HG02759 (cell line): ENCODE results near the gene IRX4.

Experiments
- ATAC-seq: cut with Tn5 transposase; IDR thresholded peaks from one replicate; pipeline ENCODE4 v1.9.1; 2021; ENCODE audit warnings: mild to moderate bottlenecking, moderate library complexity; ENCODE audit not compliant: unreplicated experiment

IRX4 gene

DNA sequence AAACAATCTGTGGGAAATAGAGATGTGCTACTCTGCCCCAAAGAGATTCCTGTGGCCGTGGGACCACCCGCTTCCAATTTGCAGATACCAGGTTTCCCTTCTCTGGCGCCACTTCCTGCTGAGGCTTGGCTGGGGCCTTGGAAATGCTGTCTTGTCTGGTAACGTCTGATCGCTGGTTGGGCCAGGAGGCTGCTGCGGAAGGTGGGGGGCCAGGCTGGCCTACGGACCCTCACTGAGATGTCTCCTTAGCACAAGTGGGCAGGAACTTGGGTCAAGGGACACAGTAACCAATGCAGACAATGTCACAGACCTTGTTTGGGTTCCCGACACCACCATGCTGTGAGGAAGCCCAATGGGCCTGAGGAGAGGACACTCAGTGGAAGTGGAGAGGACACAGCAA is 31.7 kb upstream of the IRX4 start:
- no peak for ATAC-seq

DNA sequence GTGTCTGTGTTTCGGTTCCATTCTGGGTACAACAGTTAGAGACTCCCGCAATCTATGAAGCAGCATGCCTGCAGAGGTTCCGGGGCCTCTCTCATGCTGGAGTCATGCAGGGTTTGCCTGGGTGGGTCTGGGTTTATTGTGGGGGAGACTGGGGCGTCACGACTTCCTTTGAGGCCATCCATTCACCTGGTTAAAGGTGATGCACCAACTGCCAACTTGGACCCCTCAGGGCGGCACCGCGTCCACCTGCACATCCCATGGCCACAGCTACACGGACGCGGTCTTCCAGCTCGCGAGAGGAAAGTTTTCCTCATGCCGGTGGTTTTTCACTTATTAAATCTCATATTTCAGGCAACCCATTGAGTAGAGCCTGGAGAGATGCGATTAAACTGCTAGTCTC is 30.9 kb upstream of the IRX4 start:
- no peak for ATAC-seq

DNA sequence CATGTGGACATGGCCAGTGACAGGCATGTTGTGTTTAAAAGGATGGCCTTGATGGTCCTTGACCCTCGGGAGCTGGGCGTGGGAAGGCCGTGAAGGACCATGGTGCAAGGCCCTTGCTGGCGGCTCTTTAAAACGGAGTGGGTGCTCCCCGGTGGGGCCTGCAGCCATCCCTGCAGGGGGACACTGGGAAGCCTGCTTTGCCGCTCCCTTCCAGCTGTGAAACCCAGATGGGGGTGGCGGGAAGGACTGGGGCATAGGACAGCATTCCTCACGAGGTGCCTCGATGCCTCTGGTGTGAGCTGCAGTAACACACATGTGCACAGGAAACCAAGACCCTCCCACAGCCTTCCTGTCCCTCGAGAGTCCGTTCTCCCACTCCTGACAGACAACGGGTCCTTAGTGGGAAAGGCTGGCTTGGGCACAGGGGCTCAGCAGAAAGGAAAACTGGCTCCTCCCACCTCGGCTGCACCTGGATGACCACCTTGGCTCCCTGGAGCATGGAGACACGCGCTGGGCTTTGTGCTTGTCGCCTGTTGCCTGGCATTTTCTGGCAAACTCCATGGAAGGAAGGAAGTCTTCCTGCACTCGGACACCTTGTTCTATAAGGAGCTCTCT is 30.3 kb upstream of the IRX4 start:
- no peak for ATAC-seq

DNA sequence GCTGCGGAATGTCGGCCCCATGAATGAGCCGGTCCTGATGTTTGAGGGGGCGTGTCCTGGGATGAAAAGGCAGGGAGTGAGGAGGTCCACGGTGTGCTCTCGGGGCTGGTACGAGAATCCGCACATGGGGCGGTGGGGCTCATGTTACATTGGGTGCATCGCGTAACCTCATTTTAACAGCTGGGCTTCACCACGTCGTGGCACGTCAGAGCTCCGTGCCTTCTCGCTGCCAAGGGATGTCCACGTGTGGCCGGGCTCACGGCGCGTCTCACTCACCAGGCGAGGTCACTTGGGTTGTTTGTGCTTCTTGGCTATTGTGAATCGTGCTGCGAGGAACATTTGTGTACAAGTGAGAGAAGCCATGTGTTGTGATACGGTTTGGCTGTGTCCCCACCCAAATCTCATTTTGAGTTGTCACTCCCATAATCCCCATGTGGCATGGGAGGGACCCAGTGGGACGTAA is 29.1 kb upstream of the IRX4 start:
- no peak for ATAC-seq

DNA sequence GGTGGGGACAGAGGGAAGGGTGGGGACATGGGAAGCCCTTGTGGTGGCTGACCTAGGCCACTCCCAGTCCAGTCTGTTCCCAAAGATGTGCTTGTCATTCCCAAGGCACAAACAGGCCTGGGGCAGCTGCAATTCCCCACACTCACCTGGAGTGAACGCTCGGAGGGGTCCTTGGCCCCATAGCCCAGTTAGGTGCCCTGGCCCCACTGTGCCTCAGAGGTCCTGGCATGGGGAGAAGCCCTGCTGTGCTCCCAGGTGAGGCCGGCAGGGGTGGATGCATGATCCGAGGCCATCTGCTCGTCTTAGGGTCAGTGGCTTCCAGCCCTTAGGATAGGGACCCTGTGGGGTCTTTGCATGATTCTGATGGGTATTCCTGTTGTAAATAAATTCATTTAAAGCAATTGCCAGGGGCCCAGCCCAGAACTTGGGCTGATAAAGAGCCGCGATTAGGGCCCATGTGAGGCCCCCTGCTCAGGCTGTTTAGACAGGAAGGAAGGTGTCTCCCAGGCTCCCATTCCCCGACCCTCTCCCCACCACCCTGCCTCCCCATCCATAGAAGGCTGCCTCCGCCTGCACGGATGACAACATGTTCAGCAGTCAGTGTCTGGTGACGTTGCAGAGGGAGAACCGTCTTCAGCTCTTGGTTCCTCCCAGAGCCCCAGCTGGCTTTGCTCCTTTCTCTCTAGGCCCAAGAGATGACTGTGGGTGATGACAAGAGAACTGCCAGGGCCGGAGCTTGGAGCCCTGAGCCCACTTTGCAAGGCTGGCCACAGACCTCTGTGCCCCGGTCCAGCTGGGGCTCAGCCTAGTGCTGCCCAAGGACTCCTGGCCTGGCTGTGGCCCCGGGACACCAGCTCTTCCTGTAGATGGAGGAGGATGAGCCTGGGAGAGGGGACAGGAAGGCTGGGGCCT is 28.4 kb upstream of the IRX4 start:
- no peak for ATAC-seq

DNA sequence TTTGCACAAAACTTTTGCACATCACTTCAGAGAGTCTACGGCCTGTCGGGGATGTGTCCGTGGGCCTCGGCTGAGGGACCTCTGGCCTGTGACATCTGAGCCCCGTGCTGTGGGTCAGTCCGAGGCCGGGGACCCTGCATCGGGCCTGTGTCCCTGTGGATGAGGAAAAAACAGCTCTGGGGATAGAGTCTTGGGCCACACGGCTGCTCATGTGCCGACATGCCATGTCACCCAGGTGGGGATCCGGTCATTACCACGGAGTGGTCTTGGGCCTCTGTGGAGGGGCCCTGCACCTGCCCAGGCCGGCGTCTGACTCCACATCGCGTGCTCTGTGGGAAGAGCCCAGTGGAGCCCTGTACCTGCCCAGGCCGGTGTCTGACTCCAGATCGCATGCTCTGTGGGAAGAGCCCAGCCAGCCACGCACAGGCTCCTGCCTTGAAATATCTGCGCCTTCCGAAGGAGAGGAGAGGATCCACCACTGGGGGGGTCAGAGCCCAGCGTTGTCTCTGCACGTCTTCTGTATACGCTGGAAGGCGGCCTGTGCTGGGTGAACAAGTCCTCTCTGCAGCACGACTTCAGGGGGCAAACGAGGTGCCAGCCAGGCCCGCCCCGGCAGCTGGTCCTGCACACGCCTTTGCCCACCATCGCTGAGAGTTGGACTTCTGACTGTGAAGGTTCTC is 27.5 kb upstream of the IRX4 start:
- ATAC-seq = no peak

DNA sequence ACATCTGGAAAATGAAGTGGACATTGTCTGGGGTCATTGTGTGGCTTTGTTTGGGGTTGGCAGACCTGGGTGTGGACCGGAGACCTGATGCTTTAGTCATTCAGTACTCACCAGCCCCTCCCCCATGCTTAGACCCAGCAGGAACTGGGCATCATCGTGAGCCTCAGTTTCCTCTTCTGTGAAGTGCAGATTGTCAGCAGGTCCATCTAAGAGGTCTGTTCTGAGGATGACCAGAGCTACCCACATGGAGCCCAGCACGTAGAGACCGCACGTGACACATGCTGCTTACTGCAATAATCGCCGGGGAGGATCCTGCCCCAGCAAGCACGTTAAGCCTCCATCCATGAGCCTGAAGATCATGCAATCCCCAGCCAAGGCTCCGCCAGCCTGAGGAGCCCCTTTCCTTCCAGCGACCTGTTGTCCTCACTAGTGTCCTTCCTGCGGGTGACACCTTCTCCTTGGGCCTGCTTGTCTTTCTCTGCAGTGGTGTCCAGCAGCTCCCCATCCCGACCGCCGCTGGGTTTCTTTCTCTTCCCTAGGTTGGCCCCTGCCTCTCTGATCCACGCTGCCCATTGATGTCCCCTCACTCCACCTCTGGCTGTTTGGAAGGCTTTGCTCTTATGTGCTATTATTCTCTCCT is 26.7 kb upstream of the IRX4 start:
- ATAC-seq = no peak

DNA sequence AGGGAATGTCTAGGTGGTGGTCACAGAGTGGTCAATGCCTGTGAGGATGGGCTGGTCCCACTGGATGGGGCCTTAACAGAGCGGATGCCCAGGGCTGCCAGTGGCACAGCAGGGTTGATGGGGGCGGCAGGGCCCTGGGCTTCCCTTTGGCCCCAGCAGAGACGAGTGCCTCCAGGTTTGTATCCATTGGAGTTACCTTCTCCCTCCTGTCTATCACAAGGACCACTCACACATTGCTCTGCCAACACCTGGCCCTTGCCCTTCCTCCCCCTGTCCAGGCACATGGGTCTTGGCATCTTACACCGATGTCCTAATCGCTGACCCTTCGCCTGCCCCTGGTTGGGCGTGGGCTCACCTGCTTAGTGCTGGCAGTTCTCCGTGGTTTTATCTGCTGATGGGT is 26.2 kb upstream of the IRX4 start:
- ATAC-seq = no peak

DNA sequence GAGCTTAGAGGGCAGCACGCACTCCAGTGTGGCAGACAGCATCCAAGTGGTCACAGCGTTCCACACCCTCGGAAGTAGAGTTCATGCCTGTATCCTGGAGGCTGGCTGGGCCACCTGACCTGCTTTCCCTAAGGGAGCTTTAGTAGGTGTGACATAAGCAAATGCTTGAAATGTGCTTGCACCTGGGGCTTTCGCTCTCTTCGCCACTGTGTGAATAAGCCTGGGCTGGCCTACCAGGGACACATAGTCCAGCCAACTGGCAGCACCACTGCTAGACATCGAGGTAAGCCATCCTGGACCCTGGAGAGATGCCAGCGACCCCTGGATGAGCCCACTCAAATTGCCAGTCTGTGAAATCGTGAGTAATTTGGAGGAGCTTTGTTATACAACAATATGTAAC is 24.9 kb upstream of the IRX4 start:
- ATAC-seq = no peak

DNA sequence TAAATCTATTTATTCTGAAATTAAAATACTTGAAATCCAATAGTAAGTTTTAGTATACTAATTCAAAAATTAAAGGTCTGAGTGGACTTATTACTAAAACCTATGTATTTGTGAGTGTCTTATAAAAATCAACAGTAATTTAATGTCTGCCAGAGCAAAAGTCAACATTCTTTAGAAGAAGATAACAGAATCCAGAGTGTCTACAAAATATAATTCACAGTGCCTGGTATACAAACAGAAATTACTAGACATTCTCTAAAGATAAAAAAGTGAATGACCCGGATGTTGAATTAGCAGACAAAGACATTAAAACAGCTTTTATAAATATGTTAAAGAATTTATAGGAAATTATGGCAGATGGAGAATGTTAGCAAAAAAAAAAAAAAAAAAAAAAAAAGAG is 22.4 kb upstream of the IRX4 start:
- ATAC-seq = no peak

DNA sequence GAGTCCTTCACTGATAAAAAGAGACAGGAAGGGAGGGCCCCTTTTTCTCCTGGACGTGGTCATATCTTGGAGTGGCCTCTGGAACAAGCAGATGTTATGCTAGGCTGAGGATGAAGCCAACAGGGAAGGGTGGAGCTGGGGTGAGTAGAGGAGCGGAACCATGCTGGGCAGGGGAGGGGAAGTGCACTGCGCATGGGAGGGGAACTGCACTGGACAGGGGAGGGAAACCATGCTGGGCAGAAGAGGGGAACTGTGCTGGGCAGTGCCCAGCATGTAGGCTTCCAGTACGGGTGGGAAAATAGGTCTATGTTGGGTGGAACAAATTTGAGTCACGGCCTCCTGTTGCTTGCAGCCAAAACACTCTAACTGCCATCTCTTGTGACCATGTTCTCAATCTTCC is 19.3 kb upstream of the IRX4 start:
- no peak for ATAC-seq

DNA sequence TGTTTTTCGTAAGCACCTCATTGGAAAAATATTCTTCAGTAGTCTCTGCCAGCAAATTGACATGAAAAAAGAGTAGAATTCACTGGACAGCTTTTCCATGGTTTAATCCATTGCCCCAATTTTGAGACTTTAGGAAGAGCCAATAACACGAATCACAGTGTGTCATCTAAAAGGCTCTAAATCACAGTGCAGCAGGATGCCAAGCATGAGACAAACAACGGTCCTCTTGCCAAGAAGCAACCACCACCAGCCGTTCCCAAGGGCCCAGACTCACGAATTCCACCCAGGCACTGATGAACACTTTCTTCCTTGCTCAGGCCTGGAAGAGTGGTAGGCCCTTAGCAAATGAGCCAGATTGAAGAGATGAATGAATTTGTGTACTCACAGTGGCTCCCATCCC is 18.3 kb upstream of the IRX4 start:
- ATAC-seq = no peak

DNA sequence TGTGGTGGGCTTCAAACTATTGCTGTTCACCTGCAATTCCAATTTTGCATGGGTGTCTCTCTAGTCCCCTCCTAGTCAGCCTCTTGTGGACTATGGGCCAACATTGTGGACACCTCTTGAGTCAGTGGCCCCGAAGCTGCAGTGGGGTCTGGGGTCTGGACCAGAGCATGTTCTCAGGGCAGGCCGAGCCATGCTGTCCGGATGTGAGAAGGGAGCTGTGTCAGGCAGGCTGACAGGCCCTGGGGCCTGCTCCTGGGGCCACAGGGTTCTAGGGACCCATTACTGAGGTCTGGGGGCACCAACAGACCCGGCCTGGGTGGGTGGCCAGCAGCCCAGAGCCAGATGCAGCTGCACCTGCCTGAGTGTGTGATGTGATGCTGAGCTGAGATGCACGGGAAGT is 16.5 kb upstream of the IRX4 start:
- ATAC-seq = no peak

DNA sequence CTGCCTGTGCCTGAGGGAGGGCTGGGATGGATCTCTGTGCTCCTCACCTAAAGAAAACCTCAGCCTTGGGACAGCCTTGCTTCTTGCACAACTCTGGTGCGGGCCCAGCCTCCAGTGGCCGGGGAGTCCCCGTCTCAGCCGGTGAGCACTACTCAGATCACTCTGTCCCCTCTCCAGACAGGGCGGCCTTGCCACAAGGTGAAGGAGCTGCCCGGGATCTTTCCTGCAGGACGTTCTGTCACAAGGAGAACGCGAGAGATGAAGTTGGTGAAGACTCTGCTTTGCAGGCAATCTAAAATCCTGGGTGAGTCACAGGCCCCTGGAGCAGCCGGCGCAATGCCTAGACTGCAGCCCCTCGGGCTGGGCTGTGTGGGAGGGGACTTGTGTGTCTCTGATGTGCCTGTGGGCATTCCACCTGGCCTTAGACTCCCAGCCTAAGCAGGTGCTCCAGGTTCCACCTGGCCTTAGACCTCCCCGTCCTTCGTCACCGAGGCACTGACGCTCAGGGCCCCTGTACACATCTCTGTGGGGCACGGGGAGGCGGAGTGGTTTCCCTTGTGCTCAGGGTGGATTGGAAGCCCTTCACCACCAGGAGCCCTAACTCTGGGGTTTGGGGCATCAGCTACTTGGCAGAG is 15.2 kb upstream of the IRX4 start:
- no peak for ATAC-seq

DNA sequence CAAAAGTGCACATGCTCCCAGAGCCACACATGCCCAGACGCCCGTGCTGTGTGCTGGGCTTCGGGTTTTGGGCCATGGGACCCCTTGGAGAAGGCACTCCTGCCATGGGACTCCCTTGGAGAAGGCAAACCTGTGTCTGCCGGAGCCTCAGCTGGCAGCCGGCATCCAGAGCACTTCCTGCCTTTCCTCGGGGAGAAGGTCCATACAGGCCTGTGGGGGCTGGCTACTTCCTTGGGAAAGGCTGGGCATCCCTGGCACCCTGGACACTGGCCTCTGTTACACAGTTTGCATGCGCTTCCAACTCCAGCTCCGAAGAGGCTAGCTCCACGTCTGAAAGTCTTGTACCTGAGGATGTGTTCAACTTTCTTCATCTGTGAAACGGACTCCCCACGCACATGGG is 14.7 kb upstream of the IRX4 start:
- no peak for ATAC-seq

DNA sequence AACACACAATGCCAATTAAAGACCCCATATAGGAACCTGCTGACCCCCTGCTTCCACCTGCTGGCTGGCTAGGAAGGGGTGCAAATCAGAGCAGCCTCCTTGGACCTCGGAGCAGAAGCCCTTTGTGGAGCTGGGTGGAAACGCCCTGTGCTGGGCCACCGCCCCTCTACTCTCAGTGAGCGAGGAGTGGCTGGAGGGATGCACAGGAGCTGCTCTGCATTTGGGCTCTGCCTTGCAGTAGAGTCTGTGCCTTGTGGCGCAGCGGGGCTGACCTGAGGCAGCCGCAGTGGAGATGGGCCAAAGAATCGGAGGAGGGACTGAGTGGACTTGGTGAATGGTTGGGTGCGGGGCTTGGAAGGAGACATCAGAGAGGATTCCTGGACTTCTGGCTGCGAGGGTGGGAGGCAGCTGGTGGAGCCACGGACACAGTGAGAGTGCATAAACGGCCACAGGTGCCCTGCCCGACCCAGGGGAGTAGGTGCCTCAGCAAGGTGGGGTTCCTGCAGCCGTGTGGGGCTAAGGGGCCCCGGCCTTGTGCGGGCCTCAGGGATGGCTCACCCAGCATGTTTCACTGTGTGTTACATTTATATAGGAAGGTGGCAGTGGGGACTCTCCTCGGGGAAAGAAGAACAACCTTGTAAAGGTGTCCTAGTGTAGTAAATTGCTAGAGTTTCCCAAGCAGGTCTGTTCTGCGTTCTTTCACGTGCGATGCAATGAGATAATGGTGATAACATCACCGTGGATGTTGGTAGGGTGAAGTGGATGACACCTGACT is 14.1 kb upstream of the IRX4 start:
- ATAC-seq = no peak

DNA sequence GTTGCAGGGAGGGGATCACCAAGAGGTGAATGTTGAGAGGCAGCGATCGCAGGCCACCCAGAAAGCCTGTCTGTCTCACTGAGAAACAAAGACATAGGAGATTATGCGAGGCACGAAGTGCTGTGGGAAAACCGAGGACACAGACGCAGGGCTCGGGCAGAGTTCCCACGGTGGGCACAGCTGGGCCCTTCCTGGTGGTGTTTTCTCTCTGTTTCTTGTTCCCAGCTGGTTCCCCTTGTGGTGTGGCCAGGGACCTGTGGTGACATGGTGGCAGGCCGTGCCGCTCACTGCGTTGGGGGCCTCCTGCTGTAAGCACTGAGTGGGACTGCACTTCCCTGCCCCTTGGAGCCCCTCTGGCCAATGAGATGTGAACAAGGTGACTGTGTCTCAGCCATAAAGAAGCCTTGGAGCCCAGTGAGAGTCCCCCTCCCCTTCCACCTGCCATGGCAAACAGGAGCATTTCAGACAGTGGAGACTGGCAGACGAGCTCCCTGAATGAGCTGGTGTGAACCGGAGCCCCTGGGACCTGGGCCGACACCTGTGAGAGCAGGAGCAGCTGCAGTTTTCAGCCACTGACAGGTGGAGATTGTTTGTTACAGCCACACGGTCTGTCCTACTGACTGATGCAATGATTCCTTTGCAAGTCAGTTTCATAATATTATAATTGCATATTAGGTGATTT is 13.2 kb upstream of the IRX4 start:
- ATAC-seq = no peak

DNA sequence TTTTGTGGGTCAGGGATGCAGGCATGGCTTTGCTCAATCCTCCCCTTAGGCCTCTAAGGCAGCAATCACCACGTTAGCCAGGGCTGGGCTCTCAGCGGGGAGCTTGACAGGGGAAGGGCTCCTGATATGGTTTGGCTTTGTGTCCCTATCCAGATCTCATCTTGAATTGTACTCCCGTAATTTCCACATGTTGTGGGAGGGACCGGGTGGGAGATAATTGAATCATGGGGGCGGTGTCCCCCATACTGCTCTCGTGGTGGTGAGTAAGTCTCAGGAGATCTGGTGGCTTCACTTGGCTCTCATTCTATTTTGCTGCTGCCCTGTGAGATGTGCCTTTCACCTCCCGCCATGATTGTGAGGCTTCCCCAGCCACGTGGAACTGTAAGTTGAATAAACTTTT is 11.5 kb upstream of the IRX4 start:
- no peak for ATAC-seq

DNA sequence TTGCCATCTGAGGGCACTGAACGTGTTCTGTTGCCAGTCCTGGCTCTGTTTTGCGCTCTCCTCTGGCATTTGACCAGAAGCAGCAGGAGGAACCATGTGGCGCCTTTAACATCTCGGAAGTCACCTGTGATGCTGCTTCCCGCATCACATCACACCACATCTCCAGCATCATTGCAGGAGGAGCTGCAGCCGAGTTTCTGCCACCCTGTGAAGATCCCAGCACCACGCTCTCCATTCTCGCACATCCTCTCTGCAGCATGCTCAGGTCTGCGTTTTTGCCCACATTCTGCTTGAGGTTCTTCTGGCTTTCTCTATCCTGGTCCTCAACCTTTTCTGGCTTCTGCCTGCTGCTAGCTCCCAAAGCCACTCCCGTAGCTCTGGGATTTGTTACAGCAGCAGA is 11.0 kb upstream of the IRX4 start:
- ATAC-seq = no peak
